ENCODE measurements around the gene PAOX.

The PAOX gene

GRCh38 chr10:133388236-133388972 lies 9.3 kb downstream of the PAOX start:
- DNase-seq, result no peak

- DNase-seq, result no peak
These were observed 10.1 kb downstream of the PAOX start for GRCh38 chr10:133388973-133389818.

GRCh38 chr10:133390597-133391248 lies 11.7 kb downstream of the PAOX start:
- DNase-seq, result no peak

GRCh38 chr10:133391249-133391635 lies 12.2 kb downstream of the PAOX start:
- DNase-seq, result no peak

GRCh38 chr10:133391761-133392518 lies 12.9 kb downstream of the PAOX start:
- DNase-seq, result no peak

- no peak for DNase-seq
These were observed 14.5 kb downstream of the PAOX start for GRCh38 chr10:133393401-133394063.

GRCh38 chr10:133394064-133394663 lies 15.1 kb downstream of the PAOX start, which contains the start of gene MTG1:
Gene MTG1, plus strand, starts transcription at chr10:133394157. Its CDS starts 64 bp downstream, at chr10:133394221.
- DNase-seq, result no peak

- DNase-seq, result no peak
These were observed 15.7 kb downstream of the PAOX start for GRCh38 chr10:133394801-133395221.

GRCh38 chr10:133396035-133396624 lies 17.1 kb downstream of the PAOX start:
- no peak for DNase-seq

- DNase-seq, result no peak
These were observed 18.9 kb downstream of the PAOX start for GRCh38 chr10:133397938-133398337.

GRCh38 chr10:133399123-133399601 lies 20.1 kb downstream of the PAOX start:
- DNase-seq, result no peak

GRCh38 chr10:133400624-133401424 lies 21.8 kb downstream of the PAOX start:
- DNase-seq, result no peak

GRCh38 chr10:133401500-133401899 lies 22.4 kb downstream of the PAOX start:
- no peak for DNase-seq

- DNase-seq, result no peak
These were observed 23.1 kb downstream of the PAOX start for GRCh38 chr10:133401981-133402725.

GRCh38 chr10:133403359-133403758 lies 24.3 kb downstream of the PAOX start:
- no peak for DNase-seq

- no peak for DNase-seq
These were observed 24.7 kb downstream of the PAOX start for GRCh38 chr10:133403784-133404183.

GRCh38 chr10:133405272-133405671 lies 26.2 kb downstream of the PAOX start:
- no peak for DNase-seq

GRCh38 chr10:133405844-133406527 lies 26.9 kb downstream of the PAOX start:
- no peak for DNase-seq

All from NCI-H524 treated with DMSO at 0.1 percent for 48 hours (cell line).